GM19452 (cell line): ENCODE measurements around the gene LRRC34.
A peak's percentile ranks its signal among the peaks of the same experiment; 100 is the strongest.

Experiments used
- ATAC-seq: cut with Tn5 transposase; IDR thresholded peaks from one replicate; pipeline ENCODE4 v1.9.1; 2021; ENCODE audit not compliant: unreplicated experiment

LRRC34 gene

GRCh38 chr3:169815590-169816150, 3.0 kb upstream of the LRRC34 start:
- ATAC-seq, result no peak

GRCh38 chr3:169813757-169814517, 1.2 kb upstream of the LRRC34 start:
- peak; percentile 79 for ATAC-seq

GRCh38 chr3:169813278-169813677, 574 bp upstream of the LRRC34 start:
- no peak for ATAC-seq

- peak; percentile 15 for ATAC-seq
Measured at GRCh38 chr3:169811631-169812331, 923 bp downstream of the LRRC34 start.

- no peak for ATAC-seq
Measured at GRCh38 chr3:169809230-169809795, 3.4 kb downstream of the LRRC34 start.

- no peak for ATAC-seq
Measured at GRCh38 chr3:169804681-169805080, 8.0 kb downstream of the LRRC34 start.

- ATAC-seq, result no peak
Measured at GRCh38 chr3:169792359-169792758, 20.3 kb downstream of the LRRC34 start.

GRCh38 chr3:169790687-169791429, 21.8 kb downstream of the LRRC34 start:
- no peak for ATAC-seq

- no peak for ATAC-seq
Measured at GRCh38 chr3:169790219-169790618, 22.5 kb downstream of the LRRC34 start.

GRCh38 chr3:169787791-169788190, 24.9 kb downstream of the LRRC34 start:
- ATAC-seq, result no peak

- no peak for ATAC-seq
Measured at GRCh38 chr3:169787120-169787519, 25.6 kb downstream of the LRRC34 start.

- ATAC-seq, result no peak
Measured at GRCh38 chr3:169781209-169781855, 31.4 kb downstream of the LRRC34 start.

GRCh38 chr3:169780742-169781141, 32.0 kb downstream of the LRRC34 start:
- ATAC-seq, result no peak

GRCh38 chr3:169777822-169778221, 34.9 kb downstream of the LRRC34 start:
- ATAC-seq, result no peak

- no peak for ATAC-seq
Measured at GRCh38 chr3:169774186-169774585, 38.5 kb downstream of the LRRC34 start.

GRCh38 chr3:169772897-169773816, 39.5 kb downstream of the LRRC34 start, which contains the start of gene MYNN:
TSS of gene MYNN (plus strand) at chr3:169773396. CDS start at chr3:169774296, 900 bp downstream.
- ATAC-seq, result peak; percentile 81

- peak; percentile 14 for ATAC-seq
Measured at GRCh38 chr3:169772305-169772896, 40.3 kb downstream of the LRRC34 start.

GRCh38 chr3:169771497-169772304, 41.0 kb downstream of the LRRC34 start:
- ATAC-seq, result peak; percentile 16
